ENCODE data around the gene VPS37B. TPM values are rescaled to one million over a fixed set of nuclear protein-coding genes. Genes with fewer than 3 reads are reported as not detected.

VPS37B gene
- total and polyA plus RNA-seq, 2 donors (not counting 3 experiments of a cell fraction or from before 2014, with no cell fraction given): 39.5 to 45.9 TPM

- Histone ChIP-seq H3K9me1 (replicated peaks; ENCODE audit: control insufficient read depth, extremely low read depth, insufficient read depth, low read length) (no peaks in the 10 kb centered on the region), H2AFZ (ENCODE audit: low read depth, low read length) (no peak overlapping the region), H3K27ac (ENCODE audit: insufficient read depth, low read depth, low read length) (no peak overlapping the region), H3K36me3 (ENCODE audit: control insufficient read depth in 2 of 2, extremely low read depth in 1 of 2, insufficient read depth in 2 of 2, low read length in 2 of 2) (peaks cover 2 to 10% of the 10 kb centered on the region in 2 experiments), H3K79me2 (ENCODE audit: control insufficient read depth, insufficient read depth, low read length) (peaks cover 77% of the 10 kb centered on the region), H4K20me1 (replicated peaks; ENCODE audit: control insufficient read depth, extremely low read depth, insufficient read depth, low read length) (peaks cover 3% of the 10 kb centered on the region), H3K9me3 (replicated peaks; ENCODE audit: control insufficient read depth, insufficient read depth, low read length) (no peaks in the 10 kb centered on the region), H3K4me3 (replicated peaks in 1 of 3; ENCODE audit: insufficient read depth in 1 of 3, low read depth in 1 of 3, low read length in 3 of 3) (no peak overlapping the region), H3K4me2 (ENCODE audit: insufficient read depth, low read length) (no peak overlapping the region), H3K9ac (replicated peaks; ENCODE audit: extremely low read depth, insufficient read depth, low read length) (no peak overlapping the region), H3K27me3 (ENCODE audit: control insufficient read depth in 2 of 2, insufficient read depth in 2 of 2, low read length in 2 of 2) (no peaks in the 10 kb centered on the region), H3K4me1 (ENCODE audit: control insufficient read depth, extremely low read depth, insufficient read depth, low read length) (peaks cover 48% of the 10 kb centered on the region)
- BruUV-seq (replicated peaks): no TSS peak
- FAIRE-seq (peak; percentile 50), DNase-seq (ENCODE audit: low read depth, low spot score) (no peak)
- ChIA-PET POLR2A (no interaction called here), CTCF (no interaction called here)
- intact Hi-C loops (cut with micrococcal nuclease): loop anchor here (1.0 kb wide), 1 partner anchor 13 kb away; no protein-coding TSS in a partner anchor
- dilution Hi-C loops (cut with MboI; ENCODE audit: extremely low pct_ligation_motif_present, low sequenced_read_pairs): no loop called here
- TF ChIP-seq, protein P1, sequence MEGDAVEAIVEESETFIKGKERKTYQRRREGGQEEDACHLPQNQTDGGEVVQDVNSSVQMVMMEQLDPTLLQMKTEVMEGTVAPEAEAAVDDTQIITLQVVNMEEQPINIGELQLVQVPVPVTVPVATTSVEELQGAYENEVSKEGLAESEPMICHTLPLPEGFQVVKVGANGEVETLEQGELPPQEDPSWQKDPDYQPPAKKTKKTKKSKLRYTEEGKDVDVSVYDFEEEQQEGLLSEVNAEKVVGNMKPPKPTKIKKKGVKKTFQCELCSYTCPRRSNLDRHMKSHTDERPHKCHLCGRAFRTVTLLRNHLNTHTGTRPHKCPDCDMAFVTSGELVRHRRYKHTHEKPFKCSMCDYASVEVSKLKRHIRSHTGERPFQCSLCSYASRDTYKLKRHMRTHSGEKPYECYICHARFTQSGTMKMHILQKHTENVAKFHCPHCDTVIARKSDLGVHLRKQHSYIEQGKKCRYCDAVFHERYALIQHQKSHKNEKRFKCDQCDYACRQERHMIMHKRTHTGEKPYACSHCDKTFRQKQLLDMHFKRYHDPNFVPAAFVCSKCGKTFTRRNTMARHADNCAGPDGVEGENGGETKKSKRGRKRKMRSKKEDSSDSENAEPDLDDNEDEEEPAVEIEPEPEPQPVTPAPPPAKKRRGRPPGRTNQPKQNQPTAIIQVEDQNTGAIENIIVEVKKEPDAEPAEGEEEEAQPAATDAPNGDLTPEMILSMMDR (IDR thresholded peaks at IDR 0.05; ENCODE audit: extremely low read depth in 1 of 2, insufficient read depth in 1 of 2, low read depth in 1 of 2, low read length in 2 of 2): no peak
- TF ChIP-seq EZH2 (IDR thresholded peaks at IDR 0.05; ENCODE audit: borderline replicate concordance, low read depth, low read length, severe bottlenecking) (no peak), FOS (IDR thresholded peaks at IDR 0.05; ENCODE audit: borderline replicate concordance, insufficient read depth, low read length) (no peak), MYC (IDR thresholded peaks at IDR 0.05; ENCODE audit: low read depth, low read length) (no peak), JUN (IDR thresholded peaks at IDR 0.05; ENCODE audit: borderline replicate concordance, insufficient read depth, insufficient read length, low read depth) (no peak), MAX (IDR thresholded peaks at IDR 0.05; ENCODE audit: insufficient read depth, insufficient read length) (no peak), POLR2A (IDR thresholded peaks at IDR 0.05; ENCODE audit: low read depth, low read length) (no peak), GATA2 (IDR thresholded peaks at IDR 0.05; ENCODE audit: insufficient read depth, insufficient read length, low read depth, low read length) (no peak), POLR2AphosphoS5 (IDR thresholded peaks at IDR 0.05; ENCODE audit: insufficient read depth, low read depth, low read length) (no peak)
These were observed 57.1 kb downstream of the VPS37B start for GRCh38 chr12:122838841-122839240.
